HUDEP-2 (cell line): ENCODE measurements around the gene BTBD18.

Experiments used
- DNase-seq, 76 experiments: peaks; one replicate each; lab custom pipeline; 2025; ENCODE audit not compliant: unreplicated experiment in 76 of 76; lab: John Stamatoyannopoulos, UW

The BTBD18 gene, protein sequence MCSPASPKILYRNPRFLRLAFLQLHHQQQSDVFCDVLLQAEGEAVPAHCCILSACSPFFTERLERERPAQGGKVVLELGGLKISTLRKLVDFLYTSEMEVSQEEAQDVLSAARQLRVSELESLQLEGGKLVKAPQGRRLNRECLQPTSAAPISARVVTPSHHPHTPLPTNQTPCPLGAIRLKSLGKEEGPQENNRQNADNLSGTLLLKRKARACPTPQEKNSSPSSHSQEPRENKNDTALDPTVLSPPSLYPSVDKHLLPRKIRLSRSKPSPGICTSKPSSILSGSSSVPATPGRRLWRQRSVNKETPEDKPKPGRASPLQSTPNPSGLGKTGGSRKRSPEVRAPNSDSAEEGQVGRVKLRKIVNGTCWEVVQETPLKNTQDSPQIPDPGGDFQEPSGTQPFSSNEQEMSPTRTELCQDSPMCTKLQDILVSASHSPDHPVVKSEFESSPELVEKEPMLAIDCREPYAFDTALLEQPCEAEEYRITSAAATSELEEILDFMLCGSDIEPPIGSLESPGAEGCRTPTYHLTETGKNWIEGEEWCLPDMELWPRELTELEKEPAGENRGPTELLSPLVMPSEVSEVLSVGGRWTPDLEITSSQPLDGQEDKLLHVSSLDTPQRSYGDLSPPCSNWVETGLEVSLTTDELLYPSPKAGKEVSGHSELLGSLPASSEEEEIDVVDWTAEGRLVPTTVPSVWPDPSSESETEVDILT

DNA sequence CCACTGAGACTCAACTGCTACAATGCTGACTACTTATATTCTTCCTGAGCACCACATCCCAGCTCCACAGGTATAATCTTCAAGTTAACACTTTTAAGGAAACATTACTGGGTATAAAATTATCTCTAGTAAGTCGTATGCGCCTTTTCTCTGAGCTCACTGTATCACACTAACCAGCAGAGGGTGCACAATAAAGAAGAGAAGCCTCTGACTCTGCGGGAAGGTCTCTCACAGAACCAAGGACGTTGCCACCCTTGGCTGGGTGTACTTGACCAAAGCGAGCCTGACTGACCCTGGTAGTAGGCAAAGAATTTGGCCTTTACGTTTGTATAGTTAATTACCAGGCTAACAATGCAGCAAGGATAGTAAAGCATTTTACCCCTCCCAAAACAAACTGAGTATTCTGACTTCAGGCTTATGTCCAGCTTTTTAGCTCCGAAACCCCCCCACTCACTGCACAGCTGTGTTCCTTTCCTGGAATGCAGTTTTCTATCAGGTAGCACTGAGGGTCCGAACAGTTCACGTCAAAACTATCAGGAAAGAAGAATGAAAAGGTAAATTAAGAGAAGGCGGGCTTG, at the start of gene BTBD18:
BTBD18 (minus strand) TSS at position 144 of the 578 bp plus-strand sequence. CDS start 631 bp downstream, outside the sequence.
- peak in 34 of 76 experiments; percentile 4 to 61 (median 29) for DNase-seq

DNA sequence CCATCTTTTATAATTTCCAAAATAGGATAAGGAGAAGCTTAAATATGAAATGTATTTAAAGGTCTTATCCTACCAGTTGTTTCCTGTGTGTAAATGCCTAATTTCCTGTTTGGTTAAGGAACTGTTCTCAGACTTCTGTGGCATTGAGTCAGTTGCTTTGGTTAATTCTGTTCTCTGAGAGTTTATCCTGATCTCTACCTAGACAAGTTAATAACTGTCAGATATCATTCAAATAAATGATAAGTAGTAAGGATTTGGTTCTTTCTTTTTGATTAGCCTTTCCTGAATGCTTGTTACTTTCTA, 49.5 kb upstream of the BTBD18 start:
- DNase-seq = no peak

DNA sequence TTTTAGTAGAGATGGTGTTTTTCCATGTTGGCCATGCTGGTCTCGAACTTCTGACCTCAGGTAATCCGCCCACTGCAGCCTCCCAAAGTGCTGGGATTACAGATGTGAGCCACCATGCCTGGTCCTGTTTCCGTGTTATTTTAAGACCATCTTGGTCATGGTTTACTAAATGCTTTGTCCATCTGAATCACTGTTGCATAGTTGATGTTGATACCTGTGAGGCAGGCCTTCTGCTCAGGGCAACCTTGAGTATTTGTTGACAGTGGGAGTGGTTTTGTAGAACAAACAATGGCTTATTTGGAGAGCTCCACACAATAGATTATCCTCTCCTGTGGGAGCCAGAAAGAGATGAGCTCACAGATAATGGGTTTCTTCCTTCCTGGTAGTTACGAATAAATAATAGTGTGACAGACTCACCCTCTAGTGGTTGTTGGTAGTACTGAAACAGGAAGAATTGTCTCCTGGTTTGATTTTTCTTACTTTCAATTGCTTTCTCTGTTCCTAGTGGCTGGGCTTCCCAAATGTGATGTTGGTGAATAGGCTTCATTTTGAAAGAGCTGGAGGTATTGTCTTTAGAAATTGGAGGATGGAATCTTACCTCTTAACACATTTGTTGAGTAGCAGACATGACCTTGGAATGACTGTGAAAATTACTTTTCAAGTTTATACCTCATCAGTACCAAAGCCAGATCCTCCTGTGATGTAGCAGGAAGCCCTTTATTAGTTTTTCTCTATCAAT, 49.0 kb upstream of the BTBD18 start:
- DNase-seq = peak in 33 of 76 experiments; percentile 5 to 65 (median 40)

- peak in 38 of 76 experiments; percentile 5 to 60 (median 25) for DNase-seq
Observed at GRCh38 chr11:57798905-57799559, 47.4 kb upstream of the BTBD18 start.

GRCh38 chr11:57793351-57794115, 41.9 kb upstream of the BTBD18 start:
- no peak for DNase-seq

DNA sequence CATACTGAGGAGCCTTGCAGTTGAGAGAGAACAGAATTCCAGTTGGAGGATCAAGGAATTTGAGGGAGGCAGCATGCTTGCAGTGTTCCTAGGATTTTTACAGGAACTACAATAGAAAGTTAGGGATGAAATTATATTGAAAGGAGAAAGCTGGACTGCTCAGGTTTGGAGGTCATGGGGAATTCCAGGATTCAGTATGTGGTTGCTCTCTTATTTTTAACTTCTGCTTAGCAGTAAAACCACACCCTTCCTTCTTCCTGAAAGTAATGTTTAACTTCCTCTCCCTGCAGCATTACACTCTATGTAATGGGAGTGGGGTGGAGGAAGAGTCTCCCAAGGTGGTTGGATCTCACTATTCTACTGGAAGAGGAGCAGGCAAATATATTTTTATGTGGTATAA, 41.3 kb upstream of the BTBD18 start:
- DNase-seq = no peak

DNA sequence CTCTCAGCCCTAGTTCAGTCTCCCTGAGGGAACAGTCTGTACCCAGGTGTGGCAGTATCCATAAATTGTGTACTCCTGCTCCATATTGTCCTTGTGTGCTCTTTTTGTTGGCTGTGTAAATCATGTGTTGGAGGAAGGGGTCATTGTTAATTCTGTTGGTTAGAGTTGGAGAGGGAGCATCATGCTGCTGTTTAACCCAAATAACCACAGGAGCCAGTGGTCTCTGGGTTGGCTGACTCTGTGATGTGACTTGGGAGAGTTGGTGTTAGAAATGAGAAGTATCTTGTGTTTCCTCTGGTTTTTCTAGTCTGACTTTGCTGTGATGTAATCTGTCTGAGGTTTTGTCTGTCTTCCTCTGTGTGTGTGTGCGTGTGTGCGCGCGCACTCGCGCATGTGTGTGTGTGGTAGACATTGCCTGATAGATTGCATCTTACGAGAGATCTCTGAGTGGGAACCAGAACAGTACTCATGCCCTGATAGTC, 40.5 kb upstream of the BTBD18 start:
- peak in 12 of 76 experiments; percentile 1 to 19 (median 7) for DNase-seq

- no peak for DNase-seq
Observed at GRCh38 chr11:57791321-57792059, 39.9 kb upstream of the BTBD18 start.

DNA sequence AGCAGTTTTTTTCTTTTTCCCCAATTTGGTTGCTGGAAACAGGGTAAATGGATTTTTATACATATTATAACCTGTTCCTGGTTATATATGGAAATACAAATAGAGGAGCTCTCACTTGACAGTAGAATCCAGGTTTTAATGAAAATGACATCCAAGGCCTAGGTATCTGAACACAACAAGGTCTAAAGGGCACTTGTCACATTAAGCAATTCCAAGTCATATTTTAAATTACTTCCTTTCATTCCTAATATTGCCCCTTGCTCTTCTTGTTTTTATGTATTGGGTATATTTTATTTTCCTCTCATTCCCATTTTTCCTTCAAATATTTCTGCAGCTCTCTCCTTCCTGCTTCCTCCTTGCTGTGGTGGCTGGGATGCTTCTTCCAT, 37.1 kb upstream of the BTBD18 start:
- no peak for DNase-seq

DNA sequence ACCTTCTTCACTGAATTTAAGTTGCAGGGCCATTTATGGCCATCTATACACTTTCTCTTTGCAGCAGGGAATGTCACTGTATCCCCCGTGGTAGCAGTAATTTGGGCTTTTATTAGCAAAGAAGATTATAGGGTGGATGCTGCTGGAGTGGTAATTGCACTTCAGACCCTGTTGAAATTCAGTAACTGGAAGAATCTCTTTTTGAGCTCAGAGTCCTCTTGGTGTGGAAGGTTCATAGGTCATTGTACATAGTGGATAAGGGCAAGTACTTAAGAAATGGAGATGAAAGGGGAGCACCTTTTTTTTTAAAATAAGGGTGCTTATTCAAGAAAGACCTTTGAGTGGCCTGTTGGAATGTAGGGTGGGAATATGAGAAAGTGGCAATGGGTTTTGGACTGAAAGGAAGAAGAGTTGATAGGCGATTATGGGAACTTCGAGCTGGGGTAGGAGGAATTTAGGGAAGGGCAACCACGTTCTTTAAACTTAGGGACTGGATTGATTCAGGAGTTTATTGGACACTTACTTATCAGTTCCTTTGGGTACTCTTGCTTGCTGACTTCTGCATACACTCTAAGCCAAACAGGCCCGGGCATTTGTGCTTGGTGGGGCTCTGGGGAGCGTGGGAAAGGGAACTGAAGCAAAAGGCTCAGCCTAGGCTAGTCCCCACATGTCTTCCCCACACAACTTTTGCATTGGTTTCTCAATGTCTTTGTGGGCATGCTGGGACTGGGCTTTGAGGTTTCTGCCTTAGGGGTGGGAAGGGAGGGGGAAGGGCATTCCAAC, 36.5 kb upstream of the BTBD18 start:
- no peak for DNase-seq

DNA sequence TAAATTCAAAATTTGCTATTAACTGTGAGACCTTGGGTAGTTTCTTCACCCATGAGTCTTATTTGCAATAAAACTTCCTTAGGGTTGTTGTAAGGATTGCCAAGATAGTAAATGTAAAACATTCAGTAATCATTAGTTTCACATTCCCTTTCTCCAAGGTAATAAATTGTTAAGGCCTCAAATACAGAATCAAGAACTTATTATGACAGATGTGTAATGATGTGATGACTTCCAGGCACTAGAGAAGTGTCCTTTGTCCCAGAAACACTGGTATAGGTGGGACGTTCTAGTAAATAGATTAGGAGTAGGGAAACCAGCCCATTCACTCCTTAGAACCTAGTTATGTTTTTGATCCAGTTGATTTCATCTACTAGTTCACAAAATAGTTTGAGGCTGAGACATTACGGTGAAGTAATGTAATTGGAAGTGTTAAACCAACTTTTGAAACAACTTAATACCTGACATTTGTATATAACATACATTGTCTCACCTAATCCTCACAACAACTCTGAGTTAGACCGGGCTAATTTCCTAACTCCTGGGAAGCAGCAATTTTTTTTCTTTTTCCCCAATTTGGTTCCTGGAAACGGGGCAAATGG, 35.5 kb upstream of the BTBD18 start:
- DNase-seq = no peak

GRCh38 chr11:57786436-57786835, 34.8 kb upstream of the BTBD18 start:
- DNase-seq = no peak

DNA sequence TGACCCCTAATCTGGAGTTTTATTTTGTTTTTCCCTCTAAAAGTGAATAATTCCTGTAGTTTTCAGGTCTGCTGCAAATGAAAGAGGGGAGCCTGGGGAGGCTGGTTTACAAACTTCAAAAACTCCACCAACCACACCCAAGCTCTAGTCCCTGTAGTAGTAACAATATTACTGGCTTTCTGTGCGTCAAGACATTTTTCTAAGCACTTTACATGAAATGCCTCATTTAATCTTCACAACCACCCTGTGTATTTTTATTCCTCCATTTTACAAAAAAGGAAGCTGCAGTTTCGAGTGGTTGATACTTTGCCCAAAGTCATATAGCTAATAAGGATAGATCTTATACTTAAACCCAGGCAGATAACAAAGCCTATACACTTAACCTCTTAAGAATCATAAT, 33.5 kb upstream of the BTBD18 start:
- no peak for DNase-seq

DNA sequence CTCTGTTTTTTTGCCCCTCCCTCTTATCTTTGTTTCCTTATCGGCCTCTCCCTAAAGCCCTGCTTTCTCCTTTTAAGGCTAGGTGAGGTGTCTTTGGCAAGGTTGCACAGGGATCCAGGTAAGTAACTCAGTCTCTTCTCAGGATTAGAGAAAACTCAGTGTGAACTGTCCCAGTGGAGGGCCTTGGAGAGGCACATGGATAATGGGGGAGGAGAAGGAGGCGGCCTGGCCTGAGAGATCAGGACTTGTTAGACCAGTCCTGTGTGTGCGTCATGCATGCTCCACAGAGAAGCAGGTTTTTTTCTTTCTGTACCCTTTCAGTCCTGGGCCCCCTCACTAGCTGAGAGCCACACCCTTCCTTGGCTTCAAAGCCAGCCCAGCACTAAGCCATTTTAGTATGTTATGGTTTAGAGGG, 29.9 kb upstream of the BTBD18 start:
- DNase-seq = peak in 2 of 76 experiments; percentile 2 to 7

DNA sequence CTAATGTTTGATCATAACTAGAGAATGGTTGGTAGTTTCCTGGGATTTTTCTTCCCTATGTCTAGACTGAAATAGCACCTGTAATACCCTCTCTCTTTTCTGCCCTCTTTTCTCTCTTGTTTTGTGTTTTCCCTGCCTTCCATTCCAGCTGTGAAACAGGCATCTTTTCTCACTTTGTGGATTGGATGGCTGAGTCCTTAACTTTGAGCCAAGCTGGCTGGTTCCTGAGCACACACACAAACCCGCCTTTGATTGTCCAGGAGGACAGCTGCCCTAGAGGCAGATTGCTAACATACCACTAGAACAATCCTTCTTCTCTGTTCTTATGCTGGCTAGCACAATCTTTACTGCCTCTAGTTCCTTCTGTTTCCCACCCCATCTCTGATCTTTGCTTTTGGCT, 27.7 kb upstream of the BTBD18 start:
- DNase-seq = no peak

- no peak for DNase-seq
Observed at GRCh38 chr11:57778318-57779037, 26.9 kb upstream of the BTBD18 start.

DNA sequence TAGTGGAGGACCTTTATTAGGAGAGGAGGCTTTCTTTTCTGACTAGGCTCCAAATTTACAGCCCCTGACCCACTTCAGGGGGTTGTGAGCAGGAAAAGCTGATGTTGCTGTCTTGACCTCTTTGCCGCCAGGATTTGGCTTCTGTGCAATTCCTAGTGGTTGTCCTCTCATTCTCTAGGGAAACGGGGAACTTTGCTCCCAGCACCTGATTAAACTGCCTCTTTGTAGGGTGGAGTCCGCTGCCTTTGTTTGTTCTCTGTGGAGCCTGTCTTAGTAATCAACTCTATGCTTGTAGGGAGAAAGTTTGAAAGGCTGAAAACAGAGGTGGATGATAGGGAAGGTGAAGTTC, 26.3 kb upstream of the BTBD18 start:
- no peak for DNase-seq
